Epithelial cell of esophagus (primary cell): ENCODE measurements around the gene COL4A2.
A peak's percentile ranks its signal among the peaks of the same experiment; 100 is the strongest.

Source experiments
- DNase-seq: peaks from one replicate; pipeline ENCODE4 v3.0.0; 2010; ENCODE audit warnings: low read depth
- H3K4me3 ChIP-seq: 2 replicates; pipeline ENCODE4 v1.5.1; 2011; ENCODE audit warnings: mild to moderate bottlenecking, low read length, control low read depth
- TF ChIP-seq, protein P1 (sequence below): IDR thresholded peaks from 2 replicates; pipeline ENCODE4 v1.5.1; 2011; ENCODE audit warnings: low read depth, mild to moderate bottlenecking, low read length, control low read depth, inconsistent platforms; ENCODE audit not compliant: insufficient read depth; ENCODE audit errors: missing control alignments

The COL4A2 gene

DNA sequence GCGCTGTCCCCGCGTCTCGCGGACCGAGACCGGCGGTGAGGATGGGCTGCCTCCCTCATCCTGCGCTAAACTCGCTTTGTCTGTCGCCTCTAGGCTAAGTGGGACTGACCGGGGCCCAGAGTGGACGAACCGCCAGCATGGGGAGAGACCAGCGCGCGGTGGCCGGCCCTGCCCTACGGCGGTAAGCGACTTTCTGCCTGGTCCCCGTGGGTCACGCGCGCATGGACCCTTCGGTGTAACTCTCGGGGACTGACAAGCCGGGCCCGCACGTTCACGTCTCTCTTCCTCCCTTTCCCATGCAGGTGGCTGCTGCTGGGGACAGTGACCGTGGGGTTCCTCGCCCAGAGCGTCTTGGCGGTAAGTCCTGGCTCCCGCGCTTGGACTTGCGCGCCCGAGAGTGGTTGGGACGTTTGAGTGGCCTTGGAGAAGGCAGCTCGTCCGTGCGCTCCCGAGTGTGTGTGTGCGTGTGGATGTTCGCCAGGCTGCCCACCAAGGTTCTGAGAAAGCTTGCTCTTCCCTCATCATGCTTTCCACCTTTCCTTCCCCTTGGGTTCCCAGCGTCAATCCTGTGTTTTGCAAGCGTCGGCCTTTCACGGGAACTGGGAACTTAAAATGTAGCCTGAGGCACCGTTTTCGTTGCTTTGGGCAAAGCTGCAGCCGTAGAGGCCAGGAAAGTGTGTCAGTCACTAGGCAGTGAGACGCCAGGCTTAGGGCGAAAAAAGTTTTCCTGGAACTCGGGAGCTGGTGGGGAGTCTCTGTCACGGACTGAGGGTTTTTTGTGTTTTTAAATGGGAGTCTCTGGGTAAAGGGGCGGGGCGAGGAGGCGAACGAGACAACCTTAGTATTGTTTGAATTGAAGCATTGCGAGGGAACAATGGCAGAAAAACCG lies 927 bp downstream of the COL4A2 start:
- TF ChIP-seq, protein P1, sequence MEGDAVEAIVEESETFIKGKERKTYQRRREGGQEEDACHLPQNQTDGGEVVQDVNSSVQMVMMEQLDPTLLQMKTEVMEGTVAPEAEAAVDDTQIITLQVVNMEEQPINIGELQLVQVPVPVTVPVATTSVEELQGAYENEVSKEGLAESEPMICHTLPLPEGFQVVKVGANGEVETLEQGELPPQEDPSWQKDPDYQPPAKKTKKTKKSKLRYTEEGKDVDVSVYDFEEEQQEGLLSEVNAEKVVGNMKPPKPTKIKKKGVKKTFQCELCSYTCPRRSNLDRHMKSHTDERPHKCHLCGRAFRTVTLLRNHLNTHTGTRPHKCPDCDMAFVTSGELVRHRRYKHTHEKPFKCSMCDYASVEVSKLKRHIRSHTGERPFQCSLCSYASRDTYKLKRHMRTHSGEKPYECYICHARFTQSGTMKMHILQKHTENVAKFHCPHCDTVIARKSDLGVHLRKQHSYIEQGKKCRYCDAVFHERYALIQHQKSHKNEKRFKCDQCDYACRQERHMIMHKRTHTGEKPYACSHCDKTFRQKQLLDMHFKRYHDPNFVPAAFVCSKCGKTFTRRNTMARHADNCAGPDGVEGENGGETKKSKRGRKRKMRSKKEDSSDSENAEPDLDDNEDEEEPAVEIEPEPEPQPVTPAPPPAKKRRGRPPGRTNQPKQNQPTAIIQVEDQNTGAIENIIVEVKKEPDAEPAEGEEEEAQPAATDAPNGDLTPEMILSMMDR = no peak
- peak overlapping the region; percentile 61 for H3K4me3 ChIP-seq
- peak; percentile 52 for DNase-seq

DNA sequence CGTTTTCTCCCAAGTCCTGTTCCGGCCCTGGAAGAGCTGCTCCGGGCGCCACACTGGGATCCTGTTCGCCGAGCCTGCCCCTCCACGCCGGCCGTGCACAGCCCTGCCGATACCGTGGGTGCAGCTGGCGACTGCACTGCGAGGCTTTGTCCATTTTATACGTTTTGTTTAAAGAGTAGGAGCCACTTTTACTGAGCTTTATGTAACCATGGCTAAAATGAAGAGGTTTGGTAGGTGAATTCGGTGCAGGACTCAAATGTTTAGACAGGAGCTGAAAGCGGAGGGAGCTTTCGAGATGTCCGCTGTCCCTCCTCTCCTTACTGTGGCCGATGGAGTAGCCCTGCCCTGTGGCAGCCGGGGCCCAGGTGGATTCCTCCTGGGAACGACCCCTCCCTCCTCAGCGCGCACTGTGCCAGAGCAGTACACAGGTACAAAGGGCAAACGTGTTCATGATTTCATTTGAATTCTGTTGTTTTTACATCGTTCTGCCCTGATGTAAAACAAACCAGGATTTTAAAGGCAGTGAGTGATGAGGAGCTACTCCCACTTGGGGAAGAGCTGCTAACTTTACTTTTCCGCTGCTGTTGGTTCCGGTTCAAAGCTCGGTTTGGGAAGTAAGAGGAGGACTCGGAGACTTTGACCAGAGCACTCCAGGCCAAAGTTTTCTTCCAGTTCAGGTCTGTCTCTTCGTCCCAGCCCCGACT lies 1.7 kb downstream of the COL4A2 start:
- TF ChIP-seq, protein P1 = no peak
- H3K4me3 ChIP-seq = peak overlapping the region; percentile 61
- DNase-seq = no peak

DNA sequence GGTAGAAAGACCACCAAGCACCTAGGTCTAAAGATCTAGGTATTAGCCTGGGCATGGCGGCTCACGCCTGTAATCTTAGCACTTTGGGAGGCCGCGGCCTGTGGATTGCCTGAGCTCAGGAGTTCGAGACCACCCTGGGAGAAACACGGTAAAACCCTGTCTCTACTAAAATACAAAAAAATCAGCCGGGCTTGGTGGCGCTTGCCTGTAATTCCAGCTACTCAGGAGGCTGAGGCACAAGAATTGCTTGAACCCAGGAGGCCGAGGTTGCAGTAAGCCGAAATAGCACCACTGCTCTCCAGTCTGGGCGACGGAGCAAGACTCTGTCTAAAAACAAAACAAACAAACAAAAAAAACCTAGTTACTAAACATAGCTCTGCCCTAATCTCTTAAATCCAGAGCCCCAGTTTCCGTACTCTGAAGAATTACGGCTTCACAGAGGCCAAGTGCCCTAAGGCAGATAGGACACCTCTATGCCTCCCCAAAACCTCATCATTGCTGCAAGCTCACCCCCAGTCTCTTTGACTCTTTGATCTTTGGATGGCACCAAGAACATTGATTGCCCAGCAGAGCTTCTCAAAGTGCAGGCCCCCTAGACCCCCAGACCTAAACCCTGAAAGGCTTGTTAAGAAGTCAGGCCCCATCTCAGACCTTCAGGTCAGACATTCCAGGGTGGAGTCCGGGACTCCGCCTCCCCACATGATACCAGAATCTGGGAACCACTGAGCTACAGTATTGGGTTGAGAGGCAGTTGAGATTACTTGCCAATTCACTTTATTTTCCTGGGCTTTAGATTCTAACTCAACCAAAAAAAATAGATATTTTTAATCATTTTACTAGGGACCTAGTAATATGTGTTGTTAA lies 2.8 kb downstream of the COL4A2 start:
- TF ChIP-seq, protein P1 = no peak
- no peak for DNase-seq
- no peak overlapping the region for H3K4me3 ChIP-seq

DNA sequence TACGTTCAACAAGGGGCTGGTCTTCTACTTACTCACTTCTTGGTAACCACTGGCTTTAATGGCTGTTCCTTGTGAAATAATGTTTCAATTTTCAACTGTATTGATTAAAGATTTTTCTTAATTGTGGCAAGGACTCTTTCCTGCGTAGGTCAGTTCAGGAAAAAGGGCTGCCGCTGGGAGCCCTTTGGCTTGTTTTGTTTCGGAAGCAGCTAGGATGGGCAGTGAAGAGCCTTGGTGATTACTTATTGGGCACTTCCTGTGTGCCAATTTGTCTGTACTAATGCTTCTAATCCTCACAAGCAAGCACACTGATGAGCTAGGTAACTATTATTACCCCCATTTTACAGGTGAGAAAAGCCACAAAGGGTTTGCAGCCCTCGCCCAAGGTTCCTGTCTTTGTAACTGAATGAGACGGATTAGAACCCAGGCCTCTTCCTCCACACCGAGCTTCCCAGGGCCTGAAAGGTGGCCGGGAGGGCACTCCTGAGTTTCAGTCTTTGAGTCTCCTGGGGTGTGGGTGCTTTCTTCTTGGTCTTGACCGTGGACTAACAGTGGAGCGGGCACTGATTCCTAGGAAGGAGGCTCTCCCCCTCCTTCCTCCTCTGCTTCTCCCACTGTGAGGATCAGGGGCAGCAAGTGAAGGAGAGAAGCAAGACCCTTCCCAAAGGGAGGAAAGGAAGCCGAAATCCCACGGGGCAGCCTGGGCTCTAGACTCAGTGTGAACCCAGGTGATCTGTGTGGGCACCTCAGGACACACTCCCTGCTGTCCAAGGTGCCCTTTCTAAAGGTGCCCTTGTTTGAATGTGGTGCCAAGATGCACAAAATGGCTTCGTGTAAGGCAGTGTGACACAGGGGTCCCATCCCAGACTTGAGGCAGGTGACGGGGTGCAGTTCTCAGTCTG lies 3.7 kb downstream of the COL4A2 start:
- TF ChIP-seq, protein P1 = no peak
- DNase-seq = no peak
- H3K4me3 ChIP-seq = no peak overlapping the region

DNA sequence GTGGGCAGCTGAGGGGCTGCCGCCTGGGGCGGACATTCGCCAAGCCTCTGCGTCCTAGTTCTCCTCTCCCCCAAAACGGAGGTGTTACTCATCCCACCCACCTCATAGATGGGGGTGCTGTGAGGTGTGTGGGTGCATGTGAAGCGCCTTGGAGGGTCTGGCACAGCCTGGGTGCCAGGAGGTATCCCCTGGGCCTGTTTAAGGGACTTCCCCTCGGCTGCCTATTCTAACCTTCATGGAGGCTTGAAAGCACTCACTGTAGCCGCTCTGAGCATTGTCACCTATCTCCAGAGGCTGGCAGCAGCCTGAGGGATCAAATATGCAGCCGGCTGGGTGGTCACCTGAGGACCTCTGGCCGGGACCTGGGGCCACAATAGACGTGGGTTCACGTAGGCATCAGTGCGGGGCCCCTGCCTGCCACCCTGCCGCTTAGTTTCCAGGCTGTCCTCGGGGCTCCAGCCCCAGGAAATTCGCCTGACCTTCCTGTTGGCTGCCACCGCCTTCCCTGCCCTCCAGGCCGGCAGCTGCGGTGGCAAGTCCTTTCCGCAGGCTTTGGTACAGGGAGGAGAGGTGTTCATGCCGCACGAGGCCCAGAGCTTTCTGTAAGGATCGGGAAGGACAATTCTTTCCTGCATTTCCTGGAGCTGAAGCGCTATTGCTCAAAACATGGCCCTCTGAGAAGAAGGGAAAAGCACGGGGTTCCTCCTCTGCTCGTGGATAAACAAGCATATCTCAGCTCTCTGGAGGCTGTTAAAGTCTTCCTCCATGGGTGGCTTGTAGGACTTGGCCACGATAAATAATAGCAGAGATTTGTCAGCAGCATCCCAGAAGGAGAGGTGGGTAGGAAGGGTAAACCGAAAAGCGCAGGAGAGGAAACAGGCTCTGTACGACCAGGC lies 4.6 kb downstream of the COL4A2 start:
- TF ChIP-seq, protein P1 = no peak
- no peak overlapping the region for H3K4me3 ChIP-seq
- DNase-seq = no peak
